Mucosa of descending colon (tissue), 3 donors: ENCODE results near the gene CLCNKA. TPM values are rescaled to one million over a fixed set of nuclear protein-coding genes. Genes with fewer than 3 reads are reported as not detected.
"Not testable (repeated sequence)": the region's sequence is repeated elsewhere in the genome, so short reads cannot be mapped to it uniquely, and the experiment has no call there.

ENCODE experiments used
- ATAC-seq: fragments of 200-7000 bp; cut with Tn5 transposase; one replicate; pipeline ENCODE4 v1.9.1; 2020; ENCODE audit warnings: mild to moderate bottlenecking, moderate library complexity
- DNase-seq, 3 donors: peaks; one replicate each; pipeline ENCODE4 v3.0.0-alpha.2; 2020
- H3K36me3 ChIP-seq: fragments of 200-600 bp; one replicate; pipeline ENCODE4 v1.8.0; 2021; ENCODE audit warnings: low read depth, mild to moderate bottlenecking
- H3K4me1 ChIP-seq: fragments of 200-600 bp; one replicate; pipeline ENCODE4 v1.8.0; 2021; ENCODE audit warnings: low read depth, mild to moderate bottlenecking
- H3K4me3 ChIP-seq: fragments of 200-600 bp; one replicate; pipeline ENCODE4 v1.8.0; 2021; ENCODE audit warnings: mild to moderate bottlenecking
- H3K9me3 ChIP-seq: fragments of 200-600 bp; one replicate; pipeline ENCODE4 v1.8.0; 2021; ENCODE audit warnings: mild to moderate bottlenecking
- intact Hi-C, 2 donors: fragments of 100-400 bp; cut with DNase I in 1 of 2; cut with micrococcal nuclease in 1 of 2; formaldehyde crosslinking; loops; one replicate each; pipeline versions ENCODE4 v1.11.0 to v1.11.1; 2022; cut with DNase I, micrococcal nuclease
- total RNA-seq, 3 donors: library from RNA; stranded (reverse); fragmentation: NEBNext Ultra II Directional in 2 of 3; extraction: Animal tissue kit (Norgen Biotek cat#: 25700) in 2 of 3; gene quantifications; one replicate each; pipeline versions ENCODE4 v1.2.1 to v1.2.4, GENCODE V29; 2021 to 2023
- TF ChIP-seq, protein P1 (sequence below): fragments of 200-600 bp; IDR thresholded peaks from one replicate; pipeline ENCODE4 v1.8.0; 2022; ENCODE audit warnings: antibody characterized with exemption, mild to moderate bottlenecking
- donor health status: DM: no; HTN: no; CAD: no; lungs with moderate emphysema.
- donor health status: DM: no; HTN: no; CAD: no.
- donor health status: DM: no; HTN: yes; CAD: no.

CLCNKA gene
- total RNA-seq, 3 donors from 2014 or later, result 1.3 to 3.4 TPM; not detected in 1

DNA sequence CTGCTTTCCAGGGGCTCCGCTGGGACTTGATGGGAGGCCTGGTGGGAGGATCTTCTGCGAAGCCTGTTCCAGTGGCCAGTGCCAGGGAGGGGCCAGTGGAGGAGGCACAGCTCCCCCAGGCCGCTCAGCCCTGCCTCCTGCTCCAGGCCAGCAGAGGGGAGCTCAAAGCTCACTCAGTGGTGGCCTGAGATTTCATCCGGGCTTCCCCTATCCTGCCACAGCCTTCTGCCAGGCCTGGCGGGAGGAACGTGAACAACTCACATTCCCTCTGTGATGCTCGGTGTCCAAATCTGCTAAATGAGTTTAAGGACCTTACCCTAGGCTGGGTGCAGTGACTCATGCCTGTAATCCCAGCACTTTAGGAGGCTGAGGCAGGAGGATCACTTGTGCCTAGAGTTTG lies 25.0 kb downstream of the CLCNKA start:
- ATAC-seq, result peak; percentile 3
- TF ChIP-seq, protein P1, sequence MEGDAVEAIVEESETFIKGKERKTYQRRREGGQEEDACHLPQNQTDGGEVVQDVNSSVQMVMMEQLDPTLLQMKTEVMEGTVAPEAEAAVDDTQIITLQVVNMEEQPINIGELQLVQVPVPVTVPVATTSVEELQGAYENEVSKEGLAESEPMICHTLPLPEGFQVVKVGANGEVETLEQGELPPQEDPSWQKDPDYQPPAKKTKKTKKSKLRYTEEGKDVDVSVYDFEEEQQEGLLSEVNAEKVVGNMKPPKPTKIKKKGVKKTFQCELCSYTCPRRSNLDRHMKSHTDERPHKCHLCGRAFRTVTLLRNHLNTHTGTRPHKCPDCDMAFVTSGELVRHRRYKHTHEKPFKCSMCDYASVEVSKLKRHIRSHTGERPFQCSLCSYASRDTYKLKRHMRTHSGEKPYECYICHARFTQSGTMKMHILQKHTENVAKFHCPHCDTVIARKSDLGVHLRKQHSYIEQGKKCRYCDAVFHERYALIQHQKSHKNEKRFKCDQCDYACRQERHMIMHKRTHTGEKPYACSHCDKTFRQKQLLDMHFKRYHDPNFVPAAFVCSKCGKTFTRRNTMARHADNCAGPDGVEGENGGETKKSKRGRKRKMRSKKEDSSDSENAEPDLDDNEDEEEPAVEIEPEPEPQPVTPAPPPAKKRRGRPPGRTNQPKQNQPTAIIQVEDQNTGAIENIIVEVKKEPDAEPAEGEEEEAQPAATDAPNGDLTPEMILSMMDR, result no peak
- Histone ChIP-seq H3K4me1 (peaks cover 3% of the 10 kb centered on the region), H3K4me3 (no peak overlapping the region), H3K9me3 (no peaks in the 10 kb centered on the region), H3K36me3 (no peaks in the 10 kb centered on the region)
- DNase-seq, result no peak
- intact Hi-C loops, result no loop called here

DNA sequence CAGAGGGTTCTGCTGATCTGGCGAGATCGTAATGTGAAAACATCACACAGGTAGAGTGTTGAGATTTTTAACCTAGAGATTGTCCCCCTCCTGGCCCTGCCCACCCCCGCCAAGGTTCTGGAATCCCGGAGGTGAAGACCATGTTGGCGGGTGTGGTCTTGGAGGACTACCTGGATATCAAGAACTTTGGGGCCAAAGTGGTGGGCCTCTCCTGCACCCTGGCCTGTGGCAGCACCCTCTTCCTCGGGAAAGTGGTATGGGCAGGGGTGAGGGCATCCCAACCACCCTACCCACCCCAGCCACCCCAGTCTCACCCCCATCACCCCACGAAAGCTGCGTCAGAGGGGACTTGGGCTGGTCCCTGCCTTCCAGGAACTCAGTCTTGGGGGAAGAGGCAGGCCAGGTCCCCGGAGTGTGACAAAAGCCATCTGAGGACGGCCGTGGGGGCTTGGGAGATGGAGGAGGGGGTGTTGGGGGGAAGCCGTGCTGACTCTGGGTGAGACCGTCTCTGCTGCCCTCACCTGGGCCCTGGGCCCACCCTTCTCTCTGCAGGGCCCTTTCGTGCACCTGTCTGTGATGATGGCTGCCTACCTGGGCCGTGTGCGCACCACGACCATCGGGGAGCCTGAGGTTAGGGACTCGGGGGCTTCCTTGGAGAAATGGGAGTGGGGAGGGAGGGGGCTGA lies 26.1 kb downstream of the CLCNKA start:
- DNase-seq (no peak), ATAC-seq (no peak)
- Histone ChIP-seq H3K36me3 (no peaks in the 10 kb centered on the region), H3K9me3 (no peaks in the 10 kb centered on the region), H3K4me1 (peaks cover 3% of the 10 kb centered on the region), H3K4me3 (no peak overlapping the region)
- intact Hi-C loops, result no loop called here
- TF ChIP-seq, protein P1, result no peak

DNA sequence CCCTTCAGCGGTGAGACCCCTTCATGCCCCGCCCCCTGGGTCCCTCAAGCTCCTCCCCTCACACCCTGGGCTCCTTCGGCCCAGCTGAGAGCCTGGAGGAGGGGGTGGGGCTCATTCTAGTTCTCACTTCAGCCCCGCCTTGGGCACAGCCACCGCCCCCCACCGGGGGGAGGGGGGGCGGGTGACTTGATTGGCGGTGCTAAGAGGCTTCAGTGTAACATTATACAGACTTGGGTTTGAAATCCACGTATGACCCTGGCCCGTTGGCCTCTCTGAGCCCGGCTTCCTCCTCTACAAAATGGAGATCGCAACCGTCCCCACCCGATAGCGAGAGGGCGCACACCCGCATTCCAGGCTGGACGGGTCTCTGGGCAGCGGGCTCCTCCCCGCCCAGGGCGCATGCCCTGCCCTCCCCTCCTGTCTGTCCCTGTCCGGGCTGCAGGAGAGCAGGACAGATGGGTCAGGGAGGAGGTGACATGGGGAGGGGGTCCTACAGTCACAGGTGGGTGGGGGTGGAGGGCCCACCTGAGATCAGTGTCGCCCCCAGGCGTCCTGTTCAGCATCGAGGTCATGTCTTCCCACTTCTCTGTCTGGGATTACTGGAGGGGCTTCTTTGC lies 26.8 kb downstream of the CLCNKA start:
- TF ChIP-seq, protein P1, result no peak
- peak; percentile 47 for ATAC-seq
- Histone ChIP-seq H3K36me3 (no peaks in the 10 kb centered on the region), H3K9me3 (no peaks in the 10 kb centered on the region), H3K4me3 (no peak overlapping the region), H3K4me1 (peaks cover 3% of the 10 kb centered on the region)
- peak in 2 of 3 donors; percentile 53 to 62 for DNase-seq
- intact Hi-C loops, result no loop called here

DNA sequence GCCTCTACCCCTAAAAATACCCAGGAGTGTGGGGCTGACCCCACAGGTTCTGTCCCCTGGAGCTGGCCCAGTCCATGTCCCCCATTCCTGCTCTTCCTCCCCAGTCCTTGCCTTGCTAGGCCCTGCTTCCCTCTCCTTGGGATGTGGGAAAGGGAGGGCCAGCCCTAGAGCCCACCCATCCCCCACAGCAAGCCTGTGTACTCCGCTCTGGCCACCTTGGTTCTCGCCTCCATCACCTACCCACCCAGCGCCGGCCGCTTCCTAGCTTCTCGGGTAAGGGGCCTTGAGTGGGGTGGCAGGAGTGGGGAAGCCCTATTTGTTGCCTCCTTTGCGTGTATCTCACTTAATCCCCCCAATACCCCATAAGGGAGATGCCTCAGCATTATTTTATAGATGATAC lies 28.5 kb downstream of the CLCNKA start:
- Histone ChIP-seq H3K4me1 (peaks cover 3% of the 10 kb centered on the region), H3K36me3 (no peaks in the 10 kb centered on the region), H3K4me3 (no peak overlapping the region), H3K9me3 (no peaks in the 10 kb centered on the region)
- intact Hi-C loops, result loop anchor here in 1 of 2 donors (10.0 kb wide), 1 partner anchor 46 kb away; the partner anchor contains the start of gene SRARP
- TF ChIP-seq, protein P1, result no peak
- DNase-seq (no peak), ATAC-seq (no peak)

DNA sequence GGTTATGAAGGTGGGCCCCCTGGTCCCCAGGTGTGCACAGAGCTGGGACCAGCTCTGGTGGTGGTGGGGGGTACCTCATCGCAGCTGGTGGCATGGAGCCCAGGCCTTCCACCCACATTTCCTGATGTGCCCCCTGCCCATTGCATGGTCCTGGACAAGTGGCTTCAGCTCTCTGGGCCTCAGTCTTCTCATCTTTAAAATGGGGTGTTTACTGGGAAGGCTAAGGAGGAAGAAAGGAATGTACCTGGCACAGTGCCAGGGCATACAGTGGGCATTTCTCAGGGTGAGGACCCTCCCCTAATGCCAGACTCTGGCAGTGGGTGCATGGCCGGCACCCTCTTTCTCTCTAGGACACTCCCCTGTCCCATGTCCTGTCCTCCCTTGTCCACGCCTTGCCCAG lies 29.2 kb downstream of the CLCNKA start:
- ATAC-seq (no peak), DNase-seq (no peak)
- no peaks in the 10 kb centered on the region for H3K9me3 ChIP-seq
- no peaks in the 10 kb centered on the region for H3K36me3 ChIP-seq
- TF ChIP-seq, protein P1, result no peak
- intact Hi-C loops, result loop anchor here in 1 of 2 donors (10.0 kb wide), 1 partner anchor 46 kb away; the partner anchor contains the start of gene SRARP
- no peak overlapping the region for H3K4me3 ChIP-seq
- peaks cover 7% of the 10 kb centered on the region for H3K4me1 ChIP-seq

DNA sequence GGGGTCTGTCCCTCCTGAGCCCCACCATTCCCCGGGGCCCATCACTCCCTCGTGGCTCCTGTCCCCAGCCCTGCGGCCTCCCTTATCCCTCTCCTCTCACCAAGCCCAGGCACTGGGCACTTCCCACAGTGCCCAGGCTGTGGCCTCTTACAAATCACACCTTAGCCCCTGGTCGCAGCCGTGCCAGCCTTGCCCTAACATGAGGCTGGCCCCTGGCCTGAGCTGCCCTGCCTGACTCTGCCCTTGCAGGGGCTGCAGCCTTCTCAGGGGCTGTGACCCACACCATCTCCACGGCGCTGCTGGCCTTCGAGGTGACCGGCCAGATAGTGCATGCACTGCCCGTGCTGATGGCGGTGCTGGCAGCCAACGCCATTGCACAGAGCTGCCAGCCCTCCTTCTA lies 30.1 kb downstream of the CLCNKA start:
- not testable (repeated sequence) for H3K36me3 ChIP-seq, H3K4me3 ChIP-seq, H3K4me1 ChIP-seq, H3K9me3 ChIP-seq, DNase-seq, ATAC-seq
- intact Hi-C loops, result loop anchor here in 1 of 2 donors (10.0 kb wide), 1 partner anchor 47 kb away; the partner anchor contains the start of gene SRARP
